Smooth muscle cell (in vitro differentiated cells): ENCODE measurements around the gene BCKDK. TPM values are rescaled to one million over a fixed set of nuclear protein-coding genes. Genes with fewer than 3 reads are reported as not detected.

Experiments used
- DNase-seq: peaks from one replicate; lab custom pipeline; 2025; ENCODE audit not compliant: unreplicated experiment; lab: John Stamatoyannopoulos, UW
- H2AFZ ChIP-seq: fragments of 200-600 bp; sonication (generic); 2 replicates; pipeline ENCODE4 v1.6.0; 2016; ENCODE audit warnings: antibody characterized with exemption, low read depth, mild to moderate bottlenecking
- H3F3A ChIP-seq: fragments of 200-600 bp; sonication (generic); 2 replicates; pipeline ENCODE4 v1.6.0; 2017; ENCODE audit warnings: antibody characterized with exemption, low read depth
- H3K27ac ChIP-seq: fragments of 200-600 bp; sonication (generic); 2 replicates; pipeline ENCODE4 v1.5.1; 2016; ENCODE audit warnings: low read depth, mild to moderate bottlenecking
- H3K27me3 ChIP-seq: fragments of 200-600 bp; sonication (generic); 2 replicates; pipeline ENCODE4 v1.6.1; 2016; ENCODE audit warnings: low read depth, mild to moderate bottlenecking
- H3K36me3 ChIP-seq: fragments of 200-600 bp; sonication (generic); 2 replicates; pipeline ENCODE4 v1.5.1; 2016; ENCODE audit warnings: low read depth
- H3K4me1 ChIP-seq: fragments of 200-600 bp; sonication (generic); 2 replicates; pipeline ENCODE4 v1.5.1; 2016; ENCODE audit warnings: low read depth
- H3K4me2 ChIP-seq: fragments of 200-600 bp; sonication (generic); 2 replicates; pipeline ENCODE4 v1.6.0; 2016; ENCODE audit warnings: mild to moderate bottlenecking
- H3K4me3 ChIP-seq: fragments of 200-600 bp; sonication (generic); 2 replicates; pipeline ENCODE4 v1.5.1; 2016; ENCODE audit warnings: mild to moderate bottlenecking
- H3K79me2 ChIP-seq: fragments of 200-600 bp; sonication (generic); 2 replicates; pipeline ENCODE4 v1.6.0; 2016; ENCODE audit warnings: low read depth, mild to moderate bottlenecking
- H3K9ac ChIP-seq: fragments of 200-600 bp; sonication (generic); 2 replicates; pipeline ENCODE4 v1.6.0; 2016; ENCODE audit warnings: low read depth
- H3K9me3 ChIP-seq: fragments of 200-600 bp; sonication (generic); replicated peaks from 2 replicates; pipeline ENCODE4 v1.5.1; 2016; ENCODE audit warnings: low read depth
- H4K20me1 ChIP-seq: fragments of 200-600 bp; sonication (generic); 2 replicates; pipeline ENCODE4 v1.6.0; 2016; ENCODE audit warnings: low read depth
- CTCF ChIP-seq: fragments of 200-600 bp; sonication (generic); IDR thresholded peaks from 2 replicates; pipeline ENCODE4 v1.5.1; 2017; ENCODE audit warnings: borderline replicate concordance, mild to moderate bottlenecking, antibody characterized with exemption; ENCODE audit not compliant: insufficient read depth, poor library complexity, severe bottlenecking
- WGBS: methylation state at CpG from one replicate; pipeline ENCODE4 v1.1.7; 2016; ENCODE audit warnings: low lambda C conversion rate; 5-methylcytosine and 5-hydroxymethylcytosine counted together
- polyA plus RNA-seq: library from polyadenylated mRNA; unstranded; fragments of >200 nt; fragmentation: Nextera tagmentation; extraction: Ambion mirVana; gene quantifications from 2 replicates; pipeline ENCODE4 v1.2.1, GENCODE V29; 2016
- total RNA-seq: library from RNA; depleted of rRNA; stranded (reverse); fragments of >200 nt; gene quantifications from 2 replicates; pipeline ENCODE4 v1.2.3, GENCODE V29; 2014

BCKDK gene
- total and polyA plus RNA-seq, 2 experiments from 2014 or later: 40.5 to 82.6 TPM

- peak; percentile 86 for DNase-seq
- no peaks in the 10 kb centered on the region for H3K9me3 ChIP-seq
- peaks cover 70% of the 10 kb centered on the region for H3K79me2 ChIP-seq
- peaks cover 15% of the 10 kb centered on the region for H3K4me1 ChIP-seq
- WGBS: under 1% methylated on average over 65 of the region's 83 CpGs
- peaks cover 5% of the 10 kb centered on the region for H4K20me1 ChIP-seq
- peak overlapping the region; percentile 76 for H3K4me3 ChIP-seq
- H3K27me3 ChIP-seq: no peaks in the 10 kb centered on the region
- peak overlapping the region; percentile 92 for H3K9ac ChIP-seq
- H3K27ac ChIP-seq: peak overlapping the region; percentile 94
- H3K36me3 ChIP-seq: no peaks in the 10 kb centered on the region
- no peak for TF ChIP-seq CTCF
- H3K4me2 ChIP-seq: peak overlapping the region; percentile 85
- H2AFZ ChIP-seq: peak overlapping the region; percentile 71
- no peaks in the 10 kb centered on the region for H3F3A ChIP-seq
These were observed 34.8 kb upstream of the BCKDK start for GRCh38 chr16:31073142-31073969.

GRCh38 chr16:31073970-31074813 is 34.0 kb upstream of the BCKDK start, which contains the start of the genes ZNF646 and ZNF668:
ZNF646 (plus strand) TSS chr16:31074422; CDS start chr16:31076325, 1,903 bp downstream.
ZNF668 (minus strand) TSS chr16:31074240; CDS start chr16:31064459, 9,781 bp downstream.
- peak within 1 kb of the TSS; percentile 95 for H3K9ac ChIP-seq
- peak within 1 kb of the TSS; percentile 71 for H2AFZ ChIP-seq
- no peaks in the 10 kb centered on the region for H3K27me3 ChIP-seq
- TF ChIP-seq CTCF: no peak
- H3K9me3 ChIP-seq: no peaks in the 10 kb centered on the region
- H3F3A ChIP-seq: no peaks in the 10 kb centered on the region
- H3K79me2 ChIP-seq: peaks cover 62% of the 10 kb centered on the region
- H4K20me1 ChIP-seq: peaks cover 3% of the 10 kb centered on the region
- H3K36me3 ChIP-seq: no peaks in the 10 kb centered on the region
- H3K4me1 ChIP-seq: peaks cover 15% of the 10 kb centered on the region
- under 1% methylated on average over 48 of the region's 48 CpGs for WGBS
- peak within 1 kb of the TSS; percentile 94 for H3K27ac ChIP-seq
- peak within 1 kb of the TSS; percentile 76 for H3K4me3 ChIP-seq
- H3K4me2 ChIP-seq: peak within 1 kb of the TSS; percentile 85
- peak; percentile 80 for DNase-seq

- Histone ChIP-seq H2AFZ (peak overlapping the region; percentile 29), H3K4me2 (peak overlapping the region; percentile 85), H3K4me3 (peak overlapping the region; percentile 76), H3K79me2 (peaks cover 57% of the 10 kb centered on the region), H4K20me1 (peaks cover 3% of the 10 kb centered on the region), H3F3A (no peaks in the 10 kb centered on the region), H3K9me3 (no peaks in the 10 kb centered on the region), H3K9ac (peak overlapping the region; percentile 95), H3K4me1 (peaks cover 15% of the 10 kb centered on the region), H3K27ac (peak overlapping the region; percentile 94), H3K36me3 (no peaks in the 10 kb centered on the region), H3K27me3 (no peaks in the 10 kb centered on the region)
- TF ChIP-seq CTCF: no peak
- WGBS: 4% methylated on average over 7 of the region's 7 CpGs
- DNase-seq: no peak
These were observed 33.4 kb upstream of the BCKDK start for GRCh38 chr16:31074814-31075183.
